GM19452 (cell line): ENCODE measurements around the gene SNCB.

Source experiments
- ATAC-seq: cut with Tn5 transposase; IDR thresholded peaks from one replicate; pipeline ENCODE4 v1.9.1; 2021; ENCODE audit not compliant: unreplicated experiment

Gene SNCB

GRCh38 chr5:176661676-176662075 lies 31.3 kb upstream of the SNCB start:
- no peak for ATAC-seq

- peak; percentile 56 for ATAC-seq
Observed at GRCh38 chr5:176660860-176661641, 30.7 kb upstream of the SNCB start.

- ATAC-seq = peak; percentile 31
Observed at GRCh38 chr5:176660530-176660859, 30.2 kb upstream of the SNCB start.

GRCh38 chr5:176659860-176660461 lies 29.6 kb upstream of the SNCB start:
- ATAC-seq = no peak

GRCh38 chr5:176659512-176659839 lies 29.1 kb upstream of the SNCB start:
- no peak for ATAC-seq

- ATAC-seq = no peak
Observed at GRCh38 chr5:176658817-176659511, 28.6 kb upstream of the SNCB start.

- no peak for ATAC-seq
Observed at GRCh38 chr5:176658007-176658599, 27.8 kb upstream of the SNCB start.

GRCh38 chr5:176656467-176656990 lies 26.2 kb upstream of the SNCB start:
- ATAC-seq = no peak

- no peak for ATAC-seq
Observed at GRCh38 chr5:176654856-176655255, 24.5 kb upstream of the SNCB start.

- ATAC-seq = no peak
Observed at GRCh38 chr5:176653401-176654385, 23.4 kb upstream of the SNCB start.

- ATAC-seq = no peak
Observed at GRCh38 chr5:176652136-176652535, 21.8 kb upstream of the SNCB start.

GRCh38 chr5:176651472-176651980 lies 21.2 kb upstream of the SNCB start:
- no peak for ATAC-seq

- no peak for ATAC-seq
Observed at GRCh38 chr5:176650354-176650884, 20.1 kb upstream of the SNCB start.

GRCh38 chr5:176648474-176649194 lies 18.3 kb upstream of the SNCB start:
- no peak for ATAC-seq

- no peak for ATAC-seq
Observed at GRCh38 chr5:176647843-176648473, 17.6 kb upstream of the SNCB start.

- peak; percentile 96 for ATAC-seq
Observed at GRCh38 chr5:176647030-176647842, 16.9 kb upstream of the SNCB start, which contains the start of gene TSPAN17. TSS of gene TSPAN17 (plus strand) at chr5:176647484. CDS start at chr5:176647616, 132 bp downstream.

- ATAC-seq = peak; percentile 8
Observed at GRCh38 chr5:176646707-176647029, 16.3 kb upstream of the SNCB start.

- ATAC-seq = no peak
Observed at GRCh38 chr5:176646049-176646706, 15.8 kb upstream of the SNCB start.
